Pancreas (tissue), 10 donors: ENCODE results near the gene TLR2. TPM values are rescaled to one million over a fixed set of nuclear protein-coding genes. Genes with fewer than 3 reads are reported as not detected.

Experiments
- ATAC-seq, 4 donors: fragments of 200-7000 bp; cut with Tn5 transposase; one replicate each; pipeline versions ENCODE4 v1.8.0 to v1.9.1; 2020; ENCODE audit warnings: mild to moderate bottlenecking in 4 of 4, moderate library complexity in 4 of 4
- DNase-seq, 6 donors: peaks; one replicate each; pipeline ENCODE4 v3.0.0-alpha.2; 2020
- FAIRE-seq: peaks from 2 replicates; lab custom pipeline; 2012; peaks lifted over from hg19 to GRCh38; lab: Jason Lieb, UNC
- H3K27ac ChIP-seq, 4 donors: fragments of 200-600 bp; sonication (generic); 1 replicate in 3 of 4; 2 replicates in 1 of 4; pipeline versions ENCODE4 v1.5.0 to v1.8.0; 2020
- H3K27me3 ChIP-seq, 4 donors: fragments of 200-600 bp; one replicate each; pipeline ENCODE4 v1.8.0; 2021
- H3K36me3 ChIP-seq, 3 donors: fragments of 200-600 bp; sonication (generic) in 1 of 3; one replicate each; pipeline versions ENCODE4 v1.5.0 to v1.8.0; 2020 to 2021
- H3K4me1 ChIP-seq, 3 donors: fragments of 200-600 bp; one replicate each; pipeline ENCODE4 v1.8.0; 2021
- H3K4me3 ChIP-seq, 4 donors: fragments of 200-600 bp; sonication (generic) in 2 of 4; one replicate each; pipeline versions ENCODE4 v1.5.0 to v1.8.0; 2020 to 2021
- H3K9me3 ChIP-seq, 4 donors: fragments of 200-600 bp; one replicate each; pipeline ENCODE4 v1.8.0; 2021
- WGBS, 2 donors: extraction: QIAGEN DNeasy Blood & Tissue Kit; methylation state at CpG; one replicate each; pipeline ENCODE4 v1.1.7; 2013; 5-methylcytosine and 5-hydroxymethylcytosine counted together
- intact Hi-C, 3 donors: fragments of 100-400 bp; cut with DNase I; formaldehyde crosslinking; loops; one replicate each; pipeline versions ENCODE4 v1.11.1 to v1.14.2; 2022
- polyA plus RNA-seq, 2 donors: library from polyadenylated mRNA; stranded (reverse); fragments of 200-250 nt; gene quantifications; one replicate each; pipeline ENCODE4 v1.2.3, GENCODE V29; 2013
- total RNA-seq, 6 donors: library from RNA; stranded (reverse); fragmentation: NEBNext Ultra II Directional in 4 of 6; extraction: Animal tissue kit (Norgen Biotek cat#: 25700) in 4 of 6; gene quantifications; one replicate each; pipeline versions ENCODE4 v1.2.1 to v1.2.4, GENCODE V29; 2021 to 2023
- TF ChIP-seq, protein P1 (sequence below), 4 donors: fragments of 200-600 bp; sonication (generic) in 3 of 4; IDR thresholded peaks; one replicate each; pipeline versions ENCODE4 v1.5.0 to v1.8.0; 2021; ENCODE audit warnings: antibody characterized with exemption in 4 of 4
- donor health status: healthy with polysubstance abuse.
- donor health status: DM: no; HTN: no; CAD: no; lungs with moderate emphysema.
- donor health status: DM: no; HTN: no; CAD: no.
- donor health status: control.
- donor health status: control.
- donor health status: Bipolar disorder and iron deficiency.
- donor health status: DM: yes; HTN: yes; CAD: no.
- donor health status: DM: no; HTN: no; CAD: no.
- donor health status: DM: no; HTN: no; CAD: no.
- donor health status: DM: yes; HTN: yes; CAD: no.

Gene TLR2
- total and polyA plus RNA-seq, 8 donors: 2.3 to 23.9 (median 3.5) TPM

DNA sequence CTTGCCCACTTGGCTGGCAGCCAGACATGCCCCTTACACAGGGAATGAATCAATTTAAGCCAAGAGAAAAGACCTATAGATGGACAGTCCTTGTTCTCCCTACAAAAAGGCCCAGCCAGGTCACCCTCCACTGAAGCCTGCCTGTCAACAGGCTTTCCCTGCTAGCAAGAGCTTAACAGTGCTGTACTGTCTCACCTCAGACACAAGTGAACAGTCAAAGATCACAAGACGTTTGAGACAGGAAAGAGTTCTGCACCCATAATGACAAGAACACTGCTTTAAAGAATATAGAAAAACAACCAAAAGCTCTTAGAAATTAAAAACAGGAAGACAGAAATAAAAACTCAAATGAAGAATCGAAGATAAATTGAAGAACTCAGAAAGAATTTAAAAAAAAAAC lies 71.1 kb downstream of the TLR2 start:
- intact Hi-C loops: loop anchor here in 1 of 3 donors (10.0 kb wide), 1 partner anchor 120 kb away; no protein-coding TSS in a partner anchor
- H3K4me1 ChIP-seq: no peaks in the 10 kb centered on the region
- H3K9me3 ChIP-seq: no peaks in the 10 kb centered on the region
- H3K27ac ChIP-seq: no peak overlapping the region
- DNase-seq (no peak), ATAC-seq (no peak), FAIRE-seq (no peak)
- H3K27me3 ChIP-seq: no peaks in the 10 kb centered on the region
- TF ChIP-seq, protein P1, sequence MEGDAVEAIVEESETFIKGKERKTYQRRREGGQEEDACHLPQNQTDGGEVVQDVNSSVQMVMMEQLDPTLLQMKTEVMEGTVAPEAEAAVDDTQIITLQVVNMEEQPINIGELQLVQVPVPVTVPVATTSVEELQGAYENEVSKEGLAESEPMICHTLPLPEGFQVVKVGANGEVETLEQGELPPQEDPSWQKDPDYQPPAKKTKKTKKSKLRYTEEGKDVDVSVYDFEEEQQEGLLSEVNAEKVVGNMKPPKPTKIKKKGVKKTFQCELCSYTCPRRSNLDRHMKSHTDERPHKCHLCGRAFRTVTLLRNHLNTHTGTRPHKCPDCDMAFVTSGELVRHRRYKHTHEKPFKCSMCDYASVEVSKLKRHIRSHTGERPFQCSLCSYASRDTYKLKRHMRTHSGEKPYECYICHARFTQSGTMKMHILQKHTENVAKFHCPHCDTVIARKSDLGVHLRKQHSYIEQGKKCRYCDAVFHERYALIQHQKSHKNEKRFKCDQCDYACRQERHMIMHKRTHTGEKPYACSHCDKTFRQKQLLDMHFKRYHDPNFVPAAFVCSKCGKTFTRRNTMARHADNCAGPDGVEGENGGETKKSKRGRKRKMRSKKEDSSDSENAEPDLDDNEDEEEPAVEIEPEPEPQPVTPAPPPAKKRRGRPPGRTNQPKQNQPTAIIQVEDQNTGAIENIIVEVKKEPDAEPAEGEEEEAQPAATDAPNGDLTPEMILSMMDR (IDR thresholded peaks at IDR 0.05): no peak
- no peak overlapping the region for H3K4me3 ChIP-seq
- no peaks in the 10 kb centered on the region for H3K36me3 ChIP-seq
- 62 to 73% methylated on average over 2 of the region's 2 CpGs for WGBS, 2 donors

Other genes with a start within 250 kb of the TLR2 start
- 10 to 100 TPM; 17.0 to 29.5 (median 25.0) TPM for gene TMEM131L, start 217.9 kb upstream of the TLR2 start, total RNA-seq
- 10 to 100 TPM in 1 of 2 donors, 1 to 10 TPM in 1; 9.4 to 11.2 TPM for gene TMEM131L, start 217.9 kb upstream of the TLR2 start, polyA plus RNA-seq
- not detected for gene RNF175, start 75.7 kb downstream of the TLR2 start, total RNA-seq
- under 1 TPM in 1 of 2 donors, not detected in 1; 0.12 TPM for gene RNF175, start 75.7 kb downstream of the TLR2 start, polyA plus RNA-seq
- 100 to 1,000 TPM in 1 of 6 donors, 10 to 100 TPM in 2, 1 to 10 TPM in 3; 1.5 to 136 (median 10.3) TPM for gene SFRP2, start 104.8 kb downstream of the TLR2 start, total RNA-seq
- gene SFRP2, start 104.8 kb downstream of the TLR2 start, polyA plus RNA-seq: 1 to 10 TPM; 4.7 to 6.9 TPM